GM21619 (cell line): ENCODE measurements around the gene GNL2.
"Not testable (repeated sequence)": the region's sequence is repeated elsewhere in the genome, so short reads cannot be mapped to it uniquely, and the experiment has no call there.

Experiments
- ATAC-seq: cut with Tn5 transposase; IDR thresholded peaks from one replicate; pipeline ENCODE4 v1.9.1; 2021; ENCODE audit not compliant: unreplicated experiment

GNL2 gene

DNA sequence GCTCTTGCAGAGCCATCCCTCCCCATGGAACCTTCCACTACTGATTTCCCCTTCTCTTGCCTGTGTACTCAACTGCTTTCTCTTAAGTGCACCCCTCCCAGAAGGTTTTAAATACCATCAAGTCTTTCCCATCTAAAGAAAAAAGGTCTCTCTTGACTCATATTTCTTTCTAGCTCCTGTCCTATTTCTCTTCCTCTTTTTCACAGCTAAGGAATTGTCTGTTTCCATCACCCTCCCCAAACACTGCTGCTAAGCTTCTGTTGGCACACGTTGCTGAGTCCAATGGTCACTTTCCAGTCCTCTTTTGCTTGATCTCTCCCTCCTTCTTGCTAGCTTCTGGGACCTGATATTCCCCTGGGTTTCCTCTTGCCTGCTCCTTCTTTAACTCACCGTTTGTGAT is 13.3 kb upstream of the GNL2 start:
- ATAC-seq, result no peak

DNA sequence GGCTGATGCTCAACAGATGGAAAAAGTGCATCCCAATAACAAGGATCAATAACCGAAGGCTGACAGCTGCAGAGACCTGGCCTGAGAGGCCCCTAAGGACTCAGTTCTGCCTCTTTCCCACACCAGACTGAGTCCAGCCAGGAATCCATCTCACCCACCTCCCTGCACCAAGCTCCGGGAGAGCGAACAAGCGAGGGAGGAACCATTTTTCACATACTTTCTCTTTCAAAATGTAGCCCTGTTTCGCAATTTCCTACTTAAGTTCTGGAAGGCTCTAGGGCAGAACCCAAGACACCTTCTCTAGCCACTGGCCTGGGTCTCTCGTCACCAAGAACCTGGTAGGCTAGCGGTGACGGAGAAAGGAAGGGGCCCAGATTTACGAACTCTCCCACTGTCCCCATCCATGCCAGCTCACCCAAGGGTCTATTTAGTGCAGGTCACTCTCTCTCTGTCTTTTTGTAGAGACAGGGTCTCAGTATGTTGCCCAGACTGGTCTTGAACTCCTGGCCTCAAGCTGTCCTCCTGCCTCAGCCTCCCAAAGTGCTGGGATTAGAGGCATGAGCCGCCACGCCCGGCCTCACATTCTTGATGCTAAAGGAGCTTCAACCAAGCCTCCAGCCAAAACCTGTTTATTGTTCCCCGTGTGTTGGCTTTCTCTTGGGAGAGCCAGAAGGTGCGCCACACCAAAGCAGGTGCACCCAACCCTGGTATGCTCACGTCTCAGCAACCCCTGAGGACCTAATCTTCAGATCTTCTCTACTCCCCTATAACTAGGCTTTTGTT is 10.9 kb upstream of the GNL2 start:
- no peak for ATAC-seq

DNA sequence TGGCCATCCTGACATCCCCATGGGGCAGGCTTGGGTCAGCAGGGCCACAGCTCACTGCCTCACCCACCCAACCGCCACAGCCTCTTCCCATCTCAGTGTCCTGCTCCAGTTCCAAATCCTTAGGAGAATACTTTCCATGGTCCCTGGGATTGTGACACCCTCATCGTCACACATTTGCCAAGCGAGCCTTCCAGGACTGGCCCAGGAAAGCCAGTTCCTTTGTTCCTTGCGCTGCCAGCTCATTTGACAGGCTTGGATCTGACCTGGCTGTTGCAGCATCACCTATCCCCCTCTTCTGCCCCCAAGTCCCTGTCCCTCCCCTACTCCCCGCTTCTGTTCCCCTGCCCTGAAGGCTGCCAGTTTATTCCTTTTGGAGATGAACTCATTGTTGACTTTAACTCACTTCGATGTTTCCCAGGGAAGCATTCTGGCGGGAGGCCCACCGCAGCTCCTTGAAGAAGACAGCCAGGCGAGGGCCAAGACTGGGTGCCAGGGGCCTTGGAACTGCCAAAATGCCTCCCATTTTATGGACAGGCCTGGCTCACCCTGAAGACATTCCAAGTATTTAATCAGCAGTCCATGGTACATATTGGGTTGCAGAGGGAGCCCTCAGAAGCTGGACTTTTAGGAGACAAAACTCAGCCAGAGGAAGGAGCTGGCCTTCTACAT is 10.2 kb upstream of the GNL2 start:
- ATAC-seq, result no peak

DNA sequence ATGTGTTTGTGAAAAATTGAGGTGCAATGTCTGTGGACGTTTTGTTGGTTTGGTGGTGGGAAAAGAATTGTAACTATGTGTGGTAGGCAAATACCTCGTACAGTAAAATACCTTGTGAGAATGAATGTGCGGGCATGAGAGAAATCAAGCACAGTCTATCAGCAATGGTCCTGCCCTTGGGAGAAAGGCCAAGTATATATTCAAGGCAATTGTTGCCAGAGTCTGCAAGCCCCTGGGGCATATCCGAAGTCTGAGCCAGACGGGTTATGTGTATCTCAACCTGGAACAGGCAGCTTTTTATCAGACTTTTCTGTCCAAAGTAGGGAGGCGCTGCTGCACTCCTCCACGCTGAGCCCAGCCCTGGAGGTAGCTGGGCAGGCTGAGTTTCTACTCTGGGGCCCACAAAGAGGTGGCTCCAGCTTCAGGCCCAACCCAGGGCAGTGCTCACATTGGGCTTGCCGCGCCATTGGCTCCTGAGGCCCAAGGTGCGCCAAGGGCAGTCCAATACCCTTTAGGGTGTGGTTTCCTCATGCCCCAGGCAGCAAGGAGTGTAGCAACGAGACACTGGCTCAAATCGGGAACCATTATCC is 9.4 kb upstream of the GNL2 start:
- no peak for ATAC-seq

DNA sequence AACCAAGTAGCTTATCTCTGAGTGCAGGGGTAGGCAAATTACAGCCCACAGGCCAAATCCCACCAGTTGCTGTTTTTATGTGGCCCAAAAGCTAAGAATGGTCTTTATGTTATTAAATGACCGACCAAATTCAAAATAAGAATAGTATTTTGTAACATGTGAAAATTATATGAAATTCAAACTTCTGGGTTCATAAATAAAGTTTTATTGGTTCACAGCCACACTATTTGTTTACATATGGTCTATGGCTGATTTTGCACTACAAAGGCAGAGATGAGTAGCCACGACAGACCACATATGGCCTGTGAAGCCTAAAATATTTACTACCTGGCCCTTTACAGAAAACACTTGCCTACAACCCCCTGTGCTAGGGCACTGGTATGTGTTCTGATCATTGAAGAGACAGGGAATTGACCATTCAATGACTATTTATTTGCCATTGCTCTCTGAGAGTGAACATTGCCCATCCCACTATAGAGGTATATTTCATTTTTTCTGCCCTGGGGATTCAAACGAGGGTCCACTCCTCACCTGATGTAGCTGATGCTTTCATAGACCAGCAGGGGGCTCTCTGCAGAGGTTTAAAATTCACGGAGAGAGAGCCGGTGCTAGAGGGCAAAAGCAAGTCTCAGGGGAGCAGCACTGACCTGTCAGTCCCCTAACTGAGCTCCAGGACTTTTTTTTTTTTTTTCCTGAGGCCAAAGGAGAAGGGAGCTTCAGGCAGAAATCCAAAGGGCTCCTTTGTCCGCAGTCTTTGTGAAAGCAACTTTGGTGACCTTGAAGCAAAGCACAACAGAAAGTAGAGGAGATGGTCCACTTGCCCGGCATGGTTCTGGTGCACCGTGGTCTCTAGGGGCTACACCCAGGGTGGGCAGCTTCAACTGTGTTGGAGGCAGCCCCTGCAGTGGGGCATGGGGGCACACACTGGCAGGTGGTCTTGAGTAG is 7.3 kb upstream of the GNL2 start:
- no peak for ATAC-seq

DNA sequence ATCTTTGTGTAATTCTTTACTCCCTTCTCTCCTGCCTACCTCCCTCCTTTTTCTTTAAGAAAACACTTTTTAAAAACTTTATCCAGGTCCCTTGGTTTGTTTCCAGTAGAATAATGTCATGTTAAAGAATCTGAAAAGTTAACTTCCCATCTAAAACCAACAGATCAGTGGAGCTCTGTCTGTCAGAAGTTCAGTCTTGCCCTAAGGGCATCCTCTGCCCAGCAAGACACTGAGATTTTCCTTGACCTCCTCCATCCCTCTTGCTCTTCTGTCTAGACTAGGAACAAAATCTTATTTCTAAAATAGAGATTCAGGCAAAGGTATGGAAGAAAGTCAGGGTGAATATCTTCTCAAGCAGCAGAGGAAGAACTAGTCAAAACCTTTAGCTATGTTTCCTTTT is 5.7 kb upstream of the GNL2 start:
- ATAC-seq, result no peak

DNA sequence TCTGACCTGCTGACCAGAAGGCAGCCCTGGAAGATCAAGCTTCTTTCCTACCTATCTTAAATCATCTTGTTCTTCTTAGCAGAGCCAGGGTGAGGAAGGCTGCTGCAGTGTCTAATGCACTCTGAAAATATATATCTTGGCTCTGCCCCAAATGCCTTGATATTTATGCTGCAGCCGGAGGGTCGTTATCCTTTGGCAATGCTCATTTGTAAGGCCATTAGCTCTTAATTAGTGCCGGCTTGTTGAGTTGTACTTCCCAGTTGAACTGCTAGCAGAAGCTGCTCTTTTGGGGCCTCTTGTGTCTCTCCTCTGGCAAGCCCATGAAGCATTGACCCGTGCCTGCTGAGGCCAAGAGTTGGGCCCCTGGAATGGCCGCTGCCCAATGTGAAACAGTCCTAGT is 4.2 kb upstream of the GNL2 start:
- no peak for ATAC-seq

DNA sequence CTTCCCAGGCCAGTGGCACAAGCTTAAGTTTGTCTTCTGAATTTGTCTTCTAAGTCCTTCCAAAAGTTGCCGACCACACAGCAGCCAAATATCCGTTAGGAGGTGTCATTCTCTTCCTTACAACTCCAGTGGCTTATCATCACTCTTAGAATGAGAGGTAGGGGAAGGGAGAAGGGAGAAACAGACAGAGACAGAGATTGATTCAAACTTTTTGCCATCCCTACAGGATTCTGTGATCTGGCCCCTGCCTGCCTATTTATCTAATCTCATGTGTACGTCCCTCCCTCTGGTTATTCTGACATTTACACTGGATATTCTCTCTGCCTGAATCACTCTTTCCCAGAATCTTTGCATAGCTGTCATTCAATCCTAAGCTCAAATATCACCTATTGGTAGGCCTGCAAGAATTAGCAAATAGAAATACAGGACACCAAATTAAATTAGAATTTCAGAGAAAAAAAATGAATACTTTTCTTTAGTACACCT is 488 bp upstream of the GNL2 start:
- peak; percentile 4 for ATAC-seq

DNA sequence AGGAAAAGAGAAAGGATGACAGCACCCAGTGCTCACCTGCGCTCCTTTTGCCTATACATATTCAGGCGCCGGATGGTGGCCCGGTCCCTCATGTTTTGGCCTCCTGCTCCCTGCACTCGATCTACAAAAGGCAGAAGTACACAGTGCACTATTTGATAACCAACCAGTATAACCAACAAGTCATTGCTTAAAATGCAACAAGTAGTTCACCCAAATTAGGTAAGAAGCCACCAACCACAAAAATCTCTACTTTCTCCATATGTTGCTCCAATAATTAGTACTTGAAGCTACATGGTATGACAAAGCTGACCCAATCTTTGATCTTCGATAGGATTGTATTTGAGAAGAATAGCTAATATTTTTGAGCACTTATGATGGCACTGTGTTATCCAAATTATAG is 2.0 kb downstream of the GNL2 start:
- no peak for ATAC-seq

DNA sequence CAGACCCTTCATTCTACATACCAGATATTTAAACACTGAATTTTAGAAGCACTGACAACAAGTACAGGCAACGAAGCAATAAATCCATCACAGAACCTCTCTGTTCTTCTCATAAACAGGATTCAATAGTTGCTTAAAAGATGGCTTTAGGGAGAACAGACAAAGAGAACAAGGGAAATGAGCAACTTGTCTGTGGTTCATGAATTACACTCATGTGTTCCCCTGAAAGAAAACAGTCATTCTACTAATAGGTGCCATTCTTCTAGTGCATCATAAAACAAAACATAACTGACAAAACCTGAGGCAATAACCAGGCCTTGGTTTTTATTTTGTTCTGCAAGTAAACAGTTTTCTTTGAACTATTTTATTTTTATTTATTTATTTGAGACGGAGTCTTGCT is 6.8 kb downstream of the GNL2 start:
- ATAC-seq, result no peak

DNA sequence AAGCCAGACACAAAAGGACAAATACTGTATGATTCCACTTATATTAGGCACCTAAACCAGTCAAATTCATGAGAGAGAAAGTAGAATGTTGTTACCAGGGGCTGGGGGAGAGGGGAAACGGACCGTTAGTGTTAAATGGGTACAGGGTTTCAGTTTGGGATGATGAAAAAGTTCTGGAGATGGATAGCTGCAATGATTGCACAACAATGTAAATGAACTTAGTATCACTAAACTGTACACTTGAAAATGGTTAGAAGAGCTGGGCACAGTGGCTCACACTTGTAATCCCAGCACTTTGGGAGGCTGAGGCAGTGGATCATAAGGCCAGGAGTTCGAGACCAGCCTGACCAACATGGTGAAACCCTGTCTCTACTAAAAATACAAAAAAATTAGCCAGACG is 11.2 kb downstream of the GNL2 start:
- not testable (repeated sequence) for ATAC-seq

DNA sequence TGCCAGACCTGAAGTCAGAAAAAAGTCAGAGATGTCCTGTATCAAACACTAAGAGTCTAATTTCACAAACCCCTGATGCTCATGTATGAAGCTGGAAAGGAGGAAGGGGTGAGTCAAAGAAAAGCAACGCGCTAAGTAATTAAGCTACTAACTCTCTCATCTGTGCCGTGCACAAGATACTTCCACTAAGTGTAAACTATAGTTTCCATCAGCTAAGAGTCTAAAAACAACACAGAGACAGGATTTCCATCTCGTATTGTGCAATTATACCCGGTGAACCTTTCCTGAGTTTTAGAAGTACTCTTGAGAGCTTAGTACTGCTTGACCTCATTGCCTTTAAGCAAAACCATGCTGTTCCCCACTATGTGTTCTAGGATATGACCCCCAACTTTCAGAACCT is 20.0 kb downstream of the GNL2 start:
- ATAC-seq, result no peak

DNA sequence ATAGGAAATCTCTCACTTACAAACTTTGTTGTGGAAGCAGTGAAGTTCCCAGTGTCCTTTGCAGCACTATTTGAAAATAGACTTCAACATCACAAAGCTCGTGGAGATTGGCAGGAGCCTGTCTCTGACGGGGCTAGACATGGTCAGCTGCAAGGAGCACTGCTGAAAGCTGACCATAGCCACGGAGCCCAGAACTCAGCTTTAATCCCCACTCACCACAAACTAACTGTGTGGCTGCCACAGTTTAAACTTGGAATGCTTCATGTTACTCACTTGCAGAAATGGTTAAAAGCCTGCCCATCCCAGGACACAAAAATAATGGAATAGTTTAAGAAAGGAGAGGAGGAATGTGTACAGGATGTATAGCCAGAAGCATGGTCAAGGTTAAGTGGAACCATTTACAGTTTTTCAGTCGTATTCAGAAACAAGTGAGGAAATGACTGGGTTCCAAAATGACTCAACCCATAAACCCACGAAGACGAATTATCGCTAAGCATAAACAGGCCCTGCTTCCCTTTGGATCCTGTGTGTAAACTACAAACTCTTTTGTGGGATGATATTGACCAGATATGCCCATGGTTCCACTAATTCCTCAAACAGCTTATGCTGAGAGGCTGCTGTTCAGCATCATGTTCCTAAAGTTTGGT is 20.8 kb downstream of the GNL2 start:
- no peak for ATAC-seq

DNA sequence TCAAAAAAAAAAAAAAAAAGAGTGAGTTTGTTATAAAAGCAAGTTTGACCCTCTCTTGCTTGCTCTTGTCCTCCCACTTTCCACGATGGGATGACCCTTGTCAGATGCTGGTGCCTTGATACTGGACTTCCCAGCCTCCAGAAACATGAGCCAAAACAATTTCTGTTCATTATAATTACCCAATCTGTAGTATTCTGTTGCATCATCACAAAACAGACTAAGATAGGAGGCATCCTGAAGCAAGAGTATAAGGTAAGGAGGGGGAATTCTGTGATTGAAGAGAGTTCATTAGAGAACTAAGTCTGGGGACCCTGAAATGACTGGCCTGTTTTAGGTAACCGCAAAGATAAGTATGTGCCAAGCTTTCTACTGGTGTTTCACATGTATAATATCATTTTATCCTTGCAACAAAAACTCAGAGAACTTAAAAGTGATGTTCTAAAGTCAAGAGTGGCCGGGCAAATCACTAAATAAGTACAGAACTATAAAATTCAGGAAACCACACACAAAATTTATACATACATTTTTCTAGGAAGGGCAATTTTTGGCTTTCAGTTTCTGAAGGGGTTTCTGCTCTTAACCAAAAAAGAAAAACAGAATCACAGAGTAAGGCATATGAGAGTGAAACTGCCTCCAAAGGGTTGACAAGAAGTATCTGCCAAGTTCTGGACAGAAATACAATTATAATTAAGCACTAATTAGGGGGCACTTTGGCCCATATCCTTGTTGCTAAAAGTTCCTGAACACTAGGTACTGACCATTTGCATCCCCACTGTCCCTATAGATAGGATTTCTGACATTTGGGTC is 25.0 kb downstream of the GNL2 start:
- no peak for ATAC-seq

DNA sequence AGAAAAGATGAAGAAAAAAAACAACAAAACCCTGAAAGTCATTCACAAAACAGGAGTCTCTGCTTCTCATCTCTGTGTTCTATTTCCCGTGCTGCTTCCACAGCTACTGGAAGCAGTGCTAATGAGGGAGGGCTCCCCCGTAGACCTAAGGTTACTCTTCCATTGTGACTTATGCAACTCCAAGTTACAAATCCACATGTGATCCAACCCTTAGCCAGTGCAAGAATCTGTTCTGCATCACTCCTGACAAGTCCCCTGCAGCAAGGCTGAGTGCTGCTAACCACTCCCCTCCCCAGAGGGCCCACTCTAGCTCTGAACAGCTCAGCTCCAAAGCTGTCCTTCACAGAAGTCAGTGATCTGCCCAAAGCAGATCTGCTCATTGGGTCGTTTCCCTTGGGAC is 28.7 kb downstream of the GNL2 start:
- no peak for ATAC-seq

DNA sequence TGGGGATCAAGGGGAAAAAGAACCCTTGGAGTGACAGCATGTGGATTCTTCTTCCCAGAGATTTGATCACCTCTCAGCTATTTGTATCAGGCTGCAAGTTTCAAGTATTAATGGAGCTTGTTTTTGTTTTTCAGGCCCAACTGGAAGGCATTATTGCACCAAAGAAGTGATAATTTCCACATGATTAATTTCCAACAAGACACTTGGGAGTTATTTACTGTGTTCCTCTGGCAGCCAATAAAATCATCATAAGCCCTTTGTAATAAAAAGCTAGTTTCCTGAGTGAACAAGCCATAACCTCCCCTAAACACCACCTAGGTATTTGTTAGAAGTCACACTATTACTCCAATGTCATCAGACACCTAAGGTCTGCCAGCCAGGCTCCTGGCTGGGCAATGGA is 30.8 kb downstream of the GNL2 start:
- ATAC-seq, result no peak

DNA sequence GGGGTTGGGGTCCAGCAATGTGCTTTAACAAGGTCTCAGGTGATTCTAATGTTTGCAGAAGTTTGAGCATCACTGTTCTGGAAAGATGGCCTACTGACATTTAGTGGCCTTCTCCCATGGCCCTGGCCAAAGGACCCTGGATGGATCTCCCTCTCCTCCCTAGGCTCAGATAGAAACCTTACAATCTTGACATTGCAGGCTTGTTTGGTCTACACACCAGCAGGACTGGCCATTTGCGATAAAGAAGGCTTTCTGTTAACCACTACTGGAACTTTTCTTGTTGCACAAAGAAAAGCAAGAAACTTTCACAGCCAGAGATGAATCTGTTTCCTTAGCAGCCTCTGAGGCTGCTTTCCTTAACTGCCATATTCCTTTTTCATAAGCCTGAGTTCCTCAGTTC is 32.8 kb downstream of the GNL2 start:
- ATAC-seq, result no peak

DNA sequence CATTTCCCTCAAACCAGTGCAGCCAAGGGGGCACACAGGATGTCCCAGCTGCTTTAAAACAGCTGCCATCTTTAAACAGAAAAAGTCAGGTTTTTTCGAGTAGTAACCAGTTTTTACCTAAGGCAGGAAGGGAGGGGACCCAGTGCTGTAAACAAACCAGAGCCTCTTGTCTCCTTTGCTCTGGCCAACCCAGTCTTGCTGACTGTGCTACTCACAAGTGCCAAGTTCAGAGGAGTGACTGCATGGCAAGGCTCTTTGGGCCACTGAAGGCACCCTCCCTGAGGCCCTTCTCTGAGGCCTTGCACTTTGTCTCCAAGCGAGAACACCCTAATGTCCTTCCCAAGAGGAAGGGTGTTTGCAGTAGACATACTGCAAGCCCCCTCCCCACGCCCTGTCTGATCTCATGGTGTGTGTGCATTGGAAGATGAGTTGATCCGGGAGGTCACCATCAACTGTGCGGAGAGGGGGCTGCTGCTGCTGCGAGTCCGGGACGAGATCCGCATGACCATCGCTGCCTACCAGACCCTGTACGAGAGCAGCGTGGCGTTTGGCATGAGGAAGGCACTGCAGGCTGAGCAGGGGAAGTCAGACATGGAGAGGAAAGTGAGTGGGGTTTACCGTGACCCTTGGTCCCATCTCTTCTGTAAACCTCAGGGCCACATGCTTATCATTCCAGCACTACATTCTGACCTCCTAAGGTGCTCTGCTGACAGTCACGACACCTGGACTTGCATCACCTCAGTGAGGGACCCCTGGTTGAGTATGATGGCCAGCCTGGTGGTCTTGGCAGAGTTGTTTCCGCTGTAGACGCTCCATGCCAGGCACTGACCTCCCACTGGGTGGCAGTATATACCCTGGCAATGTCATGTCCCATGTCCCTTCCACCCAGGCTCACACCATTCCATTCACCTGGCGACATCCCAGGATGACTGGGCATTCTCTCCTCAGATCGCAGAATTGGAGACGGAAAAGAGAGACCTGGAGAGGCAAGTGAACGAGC is 34.3 kb downstream of the GNL2 start:
- no peak for ATAC-seq
